Gastroesophageal sphincter (tissue), 4 donors: ENCODE results near the gene PYGO1. TPM values are rescaled to one million over a fixed set of nuclear protein-coding genes. Genes with fewer than 3 reads are reported as not detected.

ENCODE experiments used
- ATAC-seq: fragments of 150-250 bp; one replicate; pipeline ENCODE4 v1.9.1; 2016; ENCODE audit warnings: mild to moderate bottlenecking, moderate library complexity
- H3K27ac ChIP-seq, 4 donors: fragments of 200-600 bp; sonication (generic) in 3 of 4; 1 replicate in 3 of 4; 2 replicates in 1 of 4; pipeline ENCODE4 v1.5.1; 2016 to 2019
- H3K27me3 ChIP-seq: fragments of 200-600 bp; sonication (generic); one replicate; pipeline ENCODE4 v1.5.1; 2019
- H3K36me3 ChIP-seq, 2 donors: fragments of 200-600 bp; sonication (generic); one replicate each; pipeline ENCODE4 v1.5.1; 2019; ENCODE audit warnings: control low read depth in 1 of 2
- H3K4me1 ChIP-seq, 3 donors: fragments of 200-600 bp; sonication (generic); 1 replicate in 2 of 3; 2 replicates in 1 of 3; pipeline ENCODE4 v1.5.1; 2016 to 2019; ENCODE audit warnings: control low read depth in 2 of 3
- H3K4me3 ChIP-seq, 2 donors: fragments of 200-600 bp; sonication (generic); one replicate each; pipeline ENCODE4 v1.5.1; 2019; ENCODE audit warnings: mild to moderate bottlenecking in 1 of 2, moderate library complexity in 1 of 2
- H3K9me3 ChIP-seq, 3 donors: fragments of 200-600 bp; sonication (generic); one replicate each; pipeline ENCODE4 v1.5.1; 2017 to 2019; ENCODE audit warnings: control low read depth in 2 of 3
- EP300 ChIP-seq: sonication (generic); formaldehyde crosslinking; IDR thresholded peaks from one replicate; pipeline ENCODE4 v1.6.1; 2017; ENCODE audit warnings: antibody characterized with exemption, mild to moderate bottlenecking
- POLR2A ChIP-seq, 2 donors: fragments of 450-650 bp; IDR thresholded peaks; one replicate each; pipeline ENCODE4 v1.6.1; 2017; ENCODE audit warnings: antibody characterized with exemption in 2 of 2, mild to moderate bottlenecking in 2 of 2, moderate library complexity in 1 of 2
- POLR2AphosphoS5 ChIP-seq: sonication (generic); formaldehyde crosslinking; IDR thresholded peaks from one replicate; pipeline ENCODE4 v1.6.1; 2017; ENCODE audit warnings: antibody characterized with exemption
- WGBS, 2 donors: methylation state at CpG; one replicate each; pipeline ENCODE4 v1.1.5; 2018; ENCODE audit warnings: low coverage in 1 of 2; 5-methylcytosine and 5-hydroxymethylcytosine counted together
- total RNA-seq, 4 donors: library from RNA; depleted of rRNA; stranded (reverse); fragments of >200 nt; gene quantifications; one replicate each; pipeline ENCODE4 v1.1.0, GENCODE V29; 2016
- TF ChIP-seq, protein P1 (sequence below), 4 experiments: fragments of 200-600 bp in 2 of 4; fragments of 450-650 bp in 2 of 4; sonication (generic) in 1 of 4; IDR thresholded peaks; one replicate each; pipeline ENCODE4 v1.5.1; 2017 to 2019; ENCODE audit warnings: antibody characterized with exemption in 4 of 4, mild to moderate bottlenecking in 2 of 4, moderate library complexity in 2 of 4

The PYGO1 gene
- total RNA-seq, 4 donors from 2014 or later, result 17.3 to 22.2 (median 20.9) TPM

DNA sequence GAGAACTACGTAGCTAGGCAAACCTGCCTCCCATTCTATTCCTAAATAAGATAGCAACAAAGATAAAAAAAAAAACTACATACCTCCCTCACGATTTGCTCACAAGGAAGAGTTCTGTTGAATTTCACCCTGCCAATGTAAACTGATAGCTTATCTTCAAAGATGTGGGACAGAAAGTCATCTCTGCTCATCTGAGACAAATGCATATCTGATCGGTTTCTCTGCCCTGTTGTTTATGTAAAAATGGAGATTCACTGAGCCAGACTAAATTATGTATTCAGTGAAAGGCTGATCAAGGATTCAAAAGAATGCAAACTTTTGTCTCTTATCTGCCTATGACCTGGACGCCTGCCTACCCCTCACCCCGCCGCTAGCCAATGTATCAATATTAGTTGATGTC is 11.2 kb downstream of the PYGO1 start:
- H3K4me3 ChIP-seq, result no peak overlapping the region
- no peaks in the 10 kb centered on the region for H3K36me3 ChIP-seq
- 76 to 87% methylated on average over 6 of the region's 6 CpGs for WGBS, 2 donors
- H3K27me3 ChIP-seq, result no peaks in the 10 kb centered on the region
- no peaks in the 10 kb centered on the region for H3K4me1 ChIP-seq
- ATAC-seq, result no peak
- no peaks in the 10 kb centered on the region for H3K9me3 ChIP-seq
- TF ChIP-seq, protein P1, sequence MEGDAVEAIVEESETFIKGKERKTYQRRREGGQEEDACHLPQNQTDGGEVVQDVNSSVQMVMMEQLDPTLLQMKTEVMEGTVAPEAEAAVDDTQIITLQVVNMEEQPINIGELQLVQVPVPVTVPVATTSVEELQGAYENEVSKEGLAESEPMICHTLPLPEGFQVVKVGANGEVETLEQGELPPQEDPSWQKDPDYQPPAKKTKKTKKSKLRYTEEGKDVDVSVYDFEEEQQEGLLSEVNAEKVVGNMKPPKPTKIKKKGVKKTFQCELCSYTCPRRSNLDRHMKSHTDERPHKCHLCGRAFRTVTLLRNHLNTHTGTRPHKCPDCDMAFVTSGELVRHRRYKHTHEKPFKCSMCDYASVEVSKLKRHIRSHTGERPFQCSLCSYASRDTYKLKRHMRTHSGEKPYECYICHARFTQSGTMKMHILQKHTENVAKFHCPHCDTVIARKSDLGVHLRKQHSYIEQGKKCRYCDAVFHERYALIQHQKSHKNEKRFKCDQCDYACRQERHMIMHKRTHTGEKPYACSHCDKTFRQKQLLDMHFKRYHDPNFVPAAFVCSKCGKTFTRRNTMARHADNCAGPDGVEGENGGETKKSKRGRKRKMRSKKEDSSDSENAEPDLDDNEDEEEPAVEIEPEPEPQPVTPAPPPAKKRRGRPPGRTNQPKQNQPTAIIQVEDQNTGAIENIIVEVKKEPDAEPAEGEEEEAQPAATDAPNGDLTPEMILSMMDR (IDR thresholded peaks at IDR 0.05), result no peak
- TF ChIP-seq POLR2A (IDR thresholded peaks at IDR 0.05) (no peak), POLR2AphosphoS5 (no peak), EP300 (no peak)
- H3K27ac ChIP-seq, result no peak overlapping the region

DNA sequence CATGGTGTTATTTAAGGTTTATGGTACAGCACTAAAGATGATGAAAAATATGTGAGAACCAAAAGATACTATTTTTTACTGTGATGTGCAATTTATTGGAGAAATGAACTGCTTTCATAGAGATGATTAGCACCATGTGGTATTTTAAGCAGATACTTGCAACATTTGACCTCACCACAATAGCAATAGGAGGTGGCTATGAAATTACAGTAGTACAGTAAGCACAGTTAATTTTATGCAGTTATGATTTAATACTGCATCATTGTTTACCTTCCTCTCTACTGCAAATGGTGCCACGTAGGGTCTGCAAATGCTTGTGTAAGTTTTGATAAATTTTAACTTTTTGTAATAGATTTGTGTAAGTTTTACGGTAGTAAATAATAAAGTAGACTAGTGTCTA is 14.0 kb downstream of the PYGO1 start:
- no peak for ATAC-seq
- TF ChIP-seq POLR2AphosphoS5 (no peak), POLR2A (IDR thresholded peaks at IDR 0.05) (no peak), EP300 (no peak)
- TF ChIP-seq, protein P1 (IDR thresholded peaks at IDR 0.05), result no peak

DNA sequence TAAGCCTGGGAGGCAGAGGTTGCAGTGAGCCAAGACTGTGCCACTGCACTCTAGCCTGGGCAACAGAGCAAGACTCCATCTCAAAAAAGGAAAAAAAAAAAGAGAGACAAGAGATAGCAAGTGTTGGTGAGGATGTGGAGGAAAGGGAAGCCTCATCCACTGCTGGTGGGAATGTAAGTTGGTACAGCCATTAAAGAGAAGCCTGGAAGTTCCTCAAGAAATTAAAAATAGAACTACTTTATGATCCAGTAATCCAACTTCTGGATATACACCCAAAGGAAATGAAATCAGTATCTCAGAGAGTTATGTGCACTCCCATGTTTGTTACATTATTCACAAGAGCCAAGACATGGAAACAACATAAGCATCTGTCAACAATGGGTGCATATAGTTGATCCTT is 14.9 kb downstream of the PYGO1 start:
- TF ChIP-seq POLR2AphosphoS5 (no peak), EP300 (no peak), POLR2A (IDR thresholded peaks at IDR 0.05) (no peak)
- TF ChIP-seq, protein P1 (IDR thresholded peaks at IDR 0.05), result no peak
- H3K36me3 ChIP-seq, result no peaks in the 10 kb centered on the region
- no peaks in the 10 kb centered on the region for H3K4me1 ChIP-seq
- no peak overlapping the region for H3K27ac ChIP-seq
- no peak for ATAC-seq
- no peaks in the 10 kb centered on the region for H3K27me3 ChIP-seq
- H3K9me3 ChIP-seq, result no peaks in the 10 kb centered on the region
- no peak overlapping the region for H3K4me3 ChIP-seq

More for the DNA sequence above, 14.0 kb downstream of the PYGO1 start:
- Histone ChIP-seq H3K9me3 (no peaks in the 10 kb centered on the region), H3K4me1 (no peaks in the 10 kb centered on the region), H3K36me3 (no peaks in the 10 kb centered on the region), H3K4me3 (no peak overlapping the region), H3K27ac (no peak overlapping the region), H3K27me3 (no peaks in the 10 kb centered on the region)
- WGBS, 2 donors, result 59 to 95% methylated on average over 2 of the region's 2 CpGs

DNA sequence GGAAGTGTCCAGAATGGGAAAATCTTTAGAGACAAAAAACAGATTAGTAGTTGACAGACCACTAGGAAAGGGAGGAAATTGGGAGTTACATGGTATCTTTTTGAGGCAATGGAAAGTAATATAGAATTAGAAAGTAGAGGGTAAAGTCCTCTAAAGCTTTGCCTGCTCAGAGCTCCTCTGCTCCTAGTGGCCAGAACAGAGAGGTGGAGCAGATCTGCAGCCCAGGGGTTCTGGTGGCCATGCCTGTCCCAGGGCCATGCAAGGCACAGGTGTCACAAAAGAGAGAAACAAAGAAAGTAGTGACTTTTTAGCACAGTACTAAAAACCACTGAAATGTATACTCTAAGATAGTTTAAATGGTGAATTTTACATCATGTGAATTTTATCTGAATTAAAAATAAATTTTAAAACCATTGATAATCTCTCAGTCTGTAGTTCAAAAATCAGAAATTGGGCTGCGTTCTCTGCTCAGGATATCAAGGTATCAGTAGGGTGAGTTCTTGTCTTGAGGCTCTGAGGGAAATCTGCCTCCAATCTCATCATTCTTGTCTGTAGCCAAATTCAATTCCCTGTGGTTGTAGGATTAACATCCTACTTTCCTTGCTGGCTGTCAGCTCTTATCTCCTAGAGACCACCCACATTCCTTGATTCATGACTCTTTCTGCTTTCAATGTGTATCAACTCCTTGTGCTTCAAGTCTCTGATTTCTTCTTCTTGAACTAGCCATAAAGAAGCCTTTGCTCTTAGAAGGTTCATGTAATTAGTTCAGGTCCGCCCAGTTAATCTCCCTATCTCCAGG is 23.6 kb downstream of the PYGO1 start:
- no peak overlapping the region for H3K4me3 ChIP-seq
- no peaks in the 10 kb centered on the region for H3K4me1 ChIP-seq
- H3K36me3 ChIP-seq, result no peaks in the 10 kb centered on the region
- no peaks in the 10 kb centered on the region for H3K27me3 ChIP-seq
- WGBS, 2 donors, result 87 to 100% methylated on average over 2 of the region's 2 CpGs
- no peak overlapping the region for H3K27ac ChIP-seq
- TF ChIP-seq, protein P1 (IDR thresholded peaks at IDR 0.05), result no peak
- no peak for TF ChIP-seq POLR2AphosphoS5
- no peak for TF ChIP-seq POLR2A (IDR thresholded peaks at IDR 0.05)
- TF ChIP-seq EP300, result no peak
- ATAC-seq, result no peak
- peaks cover 0 to 18% (median 0%) of the 10 kb centered on the region in 3 donors for H3K9me3 ChIP-seq

DNA sequence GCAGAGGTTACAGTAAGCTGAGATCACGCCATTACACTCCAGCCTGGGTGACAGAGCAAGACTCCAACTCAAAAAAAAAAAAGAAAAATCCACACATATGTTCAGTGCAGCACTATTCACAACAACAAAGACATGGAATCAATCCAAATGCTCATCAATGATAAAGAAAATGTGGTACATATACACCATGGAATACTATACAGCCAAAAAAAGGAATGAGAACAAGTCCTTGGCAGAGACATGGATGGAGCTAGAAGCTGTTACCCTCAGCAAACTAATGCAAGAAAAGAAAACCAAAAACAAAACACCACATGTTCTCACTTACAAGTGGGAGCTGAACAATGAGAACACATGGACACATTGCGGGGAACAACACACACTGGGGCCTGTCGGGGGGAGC is 25.5 kb downstream of the PYGO1 start:
- no peaks in the 10 kb centered on the region for H3K27me3 ChIP-seq
- no peaks in the 10 kb centered on the region for H3K4me1 ChIP-seq
- 92 to 100% methylated on average over 2 of the region's 3 CpGs for WGBS, 2 donors
- H3K27ac ChIP-seq, result no peak overlapping the region
- no peaks in the 10 kb centered on the region for H3K36me3 ChIP-seq
- H3K4me3 ChIP-seq, result no peak overlapping the region
- TF ChIP-seq POLR2A (IDR thresholded peaks at IDR 0.05) (no peak), POLR2AphosphoS5 (no peak), EP300 (no peak)
- TF ChIP-seq, protein P1 (IDR thresholded peaks at IDR 0.05), result no peak
- peaks cover 0 to 18% (median 0%) of the 10 kb centered on the region in 3 donors for H3K9me3 ChIP-seq
- ATAC-seq, result no peak
